Hepatocyte (in vitro differentiated cells): Measurements from ENCODE around the gene EIF3C.
A peak's percentile ranks its signal among the peaks of the same experiment; 100 is the strongest.
"Not testable (repeated sequence)": the region's sequence is repeated elsewhere in the genome, so short reads cannot be mapped to it uniquely, and the experiment has no call there.

Experiments
- CTCF ChIP-seq: fragments of 200-600 bp; sonication (generic); IDR thresholded peaks from 2 replicates; pipeline ENCODE4 v1.5.1; 2016; ENCODE audit warnings: antibody characterized with exemption, mild to moderate bottlenecking; ENCODE audit not compliant: poor library complexity
- EZH2 ChIP-seq: fragments of 200-600 bp; sonication (generic); IDR thresholded peaks from 2 replicates; pipeline ENCODE4 v1.6.1; 2016; ENCODE audit warnings: antibody characterized with exemption, mild to moderate bottlenecking, borderline replicate concordance

- TF ChIP-seq CTCF: peak; percentile 26
- TF ChIP-seq EZH2: not testable (repeated sequence)
Measured at GRCh38 chr16:28749997-28750465, 38.8 kb downstream of the EIF3C start.
